Endothelial cell of umbilical vein (primary cell): ENCODE measurements around the gene KRT38.

ENCODE experiments used
- CTCF ChIP-seq, 2 donors: IDR thresholded peaks; 1 replicate in 1 of 2; 2 replicates in 1 of 2; pipeline ENCODE4 v1.5.1; 2011; ENCODE audit warnings: low read length in 2 of 2, mild to moderate bottlenecking in 2 of 2, moderate library complexity in 2 of 2, control low read depth in 1 of 2, inconsistent platforms in 1 of 2, low read depth in 1 of 2; ENCODE audit not compliant: insufficient read depth in 1 of 2; ENCODE audit errors: extremely low read depth in 1 of 2
- EZH2 ChIP-seq: IDR thresholded peaks from 2 replicates; pipeline ENCODE4 v1.6.1; 2012; ENCODE audit warnings: borderline replicate concordance, low read depth, mild to moderate bottlenecking, moderate library complexity, low read length, inconsistent platforms; ENCODE audit not compliant: severe bottlenecking
- MYC ChIP-seq: IDR thresholded peaks from one replicate; pipeline ENCODE4 v1.6.1; 2011; ENCODE audit warnings: mild to moderate bottlenecking, low read depth, low read length
- POLR2A ChIP-seq: IDR thresholded peaks from 2 replicates; pipeline ENCODE4 v1.6.1; 2012; ENCODE audit warnings: low read depth, mild to moderate bottlenecking, control low read depth, low read length
- POLR2AphosphoS5 ChIP-seq: IDR thresholded peaks from 2 replicates; pipeline ENCODE4 v1.6.1; 2012; ENCODE audit warnings: low read depth, mild to moderate bottlenecking, control low read depth, low read length, moderate library complexity; ENCODE audit not compliant: insufficient read depth

GRCh38 chr17:41474863-41475262 is 34.1 kb upstream of the KRT38 start:
- TF ChIP-seq CTCF (IDR thresholded peaks at IDR 0.05; ENCODE audit: extremely low read depth in 1 of 2, insufficient read depth in 1 of 2, low read depth in 1 of 2, low read length in 2 of 2) (no peak), POLR2AphosphoS5 (no peak), POLR2A (no peak), EZH2 (no peak), MYC (no peak)
